HEK293T (cell line): ENCODE measurements around the gene HHEX.

ENCODE experiments used
- CTCF ChIA-PET: fragments of 350-600 bp; formaldehyde crosslinking; extraction: SDS; loops from one replicate; lab custom pipeline; 2021; ENCODE audit warnings: antibody characterized with exemption, inconsistent platforms; lab: Yijun Ruan, JAX
- POLR2A ChIA-PET: fragments of 350-600 bp; formaldehyde crosslinking; extraction: SDS; loops from one replicate; lab custom pipeline; 2020; ENCODE audit warnings: antibody characterized with exemption, inconsistent platforms; lab: Yijun Ruan, JAX
- DNase-seq: peaks from one replicate; pipeline ENCODE4 v3.0.0; 2012; ENCODE audit warnings: mixed read lengths; ENCODE audit errors: extremely low spot score
- NFRKB ChIP-seq: fragments of 450-650 bp; IDR thresholded peaks from 2 replicates; pipeline ENCODE4 v1.6.1; 2016; ENCODE audit warnings: mild to moderate bottlenecking, moderate library complexity
- PKNOX1 ChIP-seq: fragments of 450-650 bp; IDR thresholded peaks from 2 replicates; pipeline ENCODE4 v1.6.1; 2016

HHEX gene

DNA sequence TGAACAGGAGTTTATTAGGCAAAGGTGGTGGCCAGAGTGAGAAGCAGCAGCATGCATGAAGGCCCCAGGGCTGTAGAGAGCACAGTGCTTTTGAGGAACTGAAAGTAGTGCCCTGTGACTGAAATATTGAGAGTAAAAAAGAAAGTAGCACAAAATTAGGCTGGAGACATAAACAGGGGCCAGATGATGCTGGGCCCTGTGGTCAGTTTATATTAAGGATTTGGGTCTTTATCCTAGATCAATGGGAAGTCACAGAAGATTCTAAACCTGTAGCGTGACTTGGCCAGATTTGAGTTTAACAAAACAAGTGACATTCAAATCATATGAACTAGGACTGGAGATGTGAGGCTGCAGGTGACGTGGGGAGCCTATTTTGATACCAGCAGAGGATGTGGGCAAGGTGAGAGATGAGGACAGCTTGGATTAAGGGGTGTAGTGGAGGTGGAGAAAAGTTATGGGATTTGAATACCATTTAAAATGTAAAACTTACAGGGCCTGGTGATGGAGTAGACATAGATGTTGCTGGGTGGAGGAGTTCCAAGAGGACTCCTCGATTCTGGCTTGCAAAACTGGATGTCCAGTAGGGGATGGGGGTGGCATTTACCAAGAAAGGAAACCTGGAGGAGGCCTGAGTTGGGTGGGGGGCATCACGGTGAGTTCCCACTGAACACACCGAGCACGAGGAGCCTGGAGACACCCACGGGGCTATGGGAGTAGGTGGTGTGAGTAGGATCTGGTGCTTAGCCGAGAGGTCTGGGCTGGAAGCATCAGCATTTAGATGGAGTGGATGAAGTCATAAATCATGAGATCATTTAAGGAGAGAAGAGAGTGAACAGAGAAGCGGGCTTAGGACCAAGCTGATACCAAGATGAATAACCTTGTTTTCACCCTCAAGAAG, 52.8 kb downstream of the HHEX start:
- POLR2A ChIA-PET = no interaction called here
- no peak for DNase-seq
- no peak for TF ChIP-seq NFRKB
- TF ChIP-seq PKNOX1 = 0 out of 2 replicates have a peak, but pooled peaks have one; percentile 4

More for the DNA sequence above, 52.8 kb downstream of the HHEX start:
- CTCF ChIA-PET = no interaction called here
